Activated T-helper 9 cell treated with anti-CD3 and anti-CD28 coated beads, Interleukin-2, amount 50 U/mL, for 16 hours (primary cell): Measurements from ENCODE around the gene INPP1.

Experiments used
- DNase-seq: peaks from one replicate; pipeline ENCODE4 v3.0.0-alpha.2; 2020; ENCODE audit warnings: low read depth

Gene INPP1

DNA sequence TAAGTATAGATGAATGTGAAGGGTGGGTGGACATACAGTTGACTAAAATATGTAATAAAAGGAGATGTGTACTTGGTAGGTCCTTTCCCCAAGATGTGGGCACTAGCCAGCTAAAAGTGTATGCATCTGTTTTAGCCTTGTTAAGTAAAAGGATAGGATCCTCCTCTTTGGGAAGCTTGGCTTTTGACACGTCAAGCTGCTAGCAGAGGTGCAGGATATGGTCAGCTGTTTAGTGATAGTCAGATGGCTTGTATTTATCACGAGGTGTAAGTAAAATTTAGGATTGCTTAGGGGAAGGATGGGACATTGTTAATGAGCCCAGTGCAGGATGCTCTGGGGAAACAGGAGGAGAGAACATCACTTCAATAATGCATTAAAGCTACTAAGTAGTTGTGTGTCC, 66.2 kb downstream of the INPP1 start:
- no peak for DNase-seq

DNA sequence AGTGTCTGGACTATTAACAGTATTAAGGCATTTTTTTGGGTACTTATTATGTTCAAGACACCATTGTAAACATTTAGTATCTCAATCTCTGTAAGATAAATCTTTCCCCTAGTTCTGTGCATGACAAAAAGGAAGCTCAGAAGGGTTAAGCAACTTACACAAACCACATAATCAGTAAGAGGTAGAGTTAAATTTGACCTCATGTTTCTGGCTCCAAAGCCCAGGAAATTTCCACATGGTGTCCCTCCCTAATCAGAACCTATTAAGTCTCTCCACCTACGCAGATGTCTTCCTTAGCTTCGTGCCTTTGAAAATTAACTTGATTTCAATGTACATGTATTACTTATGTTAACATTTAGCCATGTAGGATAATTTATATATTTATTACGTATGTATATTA, 66.8 kb downstream of the INPP1 start:
- no peak for DNase-seq

DNA sequence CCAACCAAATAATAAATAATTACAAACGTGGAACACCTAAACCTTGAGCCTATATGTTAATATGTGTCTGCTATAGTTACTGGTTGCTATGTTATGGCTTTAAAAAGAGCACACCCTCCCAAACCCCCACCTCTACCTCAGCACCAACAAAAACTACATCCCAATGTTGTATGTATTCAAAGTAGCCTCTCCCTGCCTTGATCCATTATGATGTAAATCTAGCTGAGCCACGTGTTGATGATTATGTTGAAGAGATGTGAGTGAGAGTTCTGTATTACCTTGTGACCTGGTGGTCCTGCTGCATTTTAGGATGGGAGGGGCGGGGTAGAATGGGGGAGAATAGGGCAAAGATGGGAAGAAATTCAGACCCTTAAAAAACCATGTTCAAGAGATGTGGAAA, 69.6 kb downstream of the INPP1 start:
- DNase-seq, result no peak

DNA sequence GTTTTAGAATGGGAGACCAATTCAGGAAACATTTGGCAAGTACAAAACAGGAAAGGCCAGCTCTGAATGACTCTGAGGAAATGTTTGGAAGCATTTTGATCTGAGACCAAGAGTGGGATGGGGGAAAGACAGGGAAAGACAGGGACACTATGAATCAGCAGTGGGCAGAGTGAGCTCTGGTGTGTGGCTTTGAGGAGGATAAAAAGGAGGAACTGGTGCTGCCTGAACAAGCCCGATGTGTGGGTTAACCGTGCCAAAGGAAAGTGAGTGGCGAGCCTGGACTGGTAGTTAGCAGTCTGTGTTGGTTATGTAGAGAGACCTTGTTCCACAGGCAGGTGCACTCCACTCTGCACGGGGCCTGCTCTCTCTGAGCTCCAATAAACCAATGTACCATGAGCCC, 70.0 kb downstream of the INPP1 start:
- DNase-seq, result no peak

DNA sequence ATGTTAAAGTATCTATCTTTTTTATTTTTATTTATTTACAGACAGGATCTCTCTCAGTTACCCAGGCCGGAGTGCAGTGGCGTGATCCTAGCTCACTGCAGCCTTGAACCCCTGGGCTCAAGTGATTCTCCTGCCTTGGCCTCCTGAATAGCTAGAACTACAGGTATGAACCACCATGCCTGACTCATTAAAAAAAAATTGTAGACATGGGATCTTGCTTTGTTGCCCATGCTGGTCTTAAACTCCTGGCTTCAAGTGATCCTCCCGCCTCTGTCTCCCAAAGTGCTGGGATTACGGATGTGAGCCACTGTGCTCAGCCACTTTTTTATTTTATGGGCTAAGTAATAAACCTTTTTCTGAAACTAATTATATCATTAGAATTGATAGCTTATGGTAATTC, 71.9 kb downstream of the INPP1 start:
- no peak for DNase-seq

DNA sequence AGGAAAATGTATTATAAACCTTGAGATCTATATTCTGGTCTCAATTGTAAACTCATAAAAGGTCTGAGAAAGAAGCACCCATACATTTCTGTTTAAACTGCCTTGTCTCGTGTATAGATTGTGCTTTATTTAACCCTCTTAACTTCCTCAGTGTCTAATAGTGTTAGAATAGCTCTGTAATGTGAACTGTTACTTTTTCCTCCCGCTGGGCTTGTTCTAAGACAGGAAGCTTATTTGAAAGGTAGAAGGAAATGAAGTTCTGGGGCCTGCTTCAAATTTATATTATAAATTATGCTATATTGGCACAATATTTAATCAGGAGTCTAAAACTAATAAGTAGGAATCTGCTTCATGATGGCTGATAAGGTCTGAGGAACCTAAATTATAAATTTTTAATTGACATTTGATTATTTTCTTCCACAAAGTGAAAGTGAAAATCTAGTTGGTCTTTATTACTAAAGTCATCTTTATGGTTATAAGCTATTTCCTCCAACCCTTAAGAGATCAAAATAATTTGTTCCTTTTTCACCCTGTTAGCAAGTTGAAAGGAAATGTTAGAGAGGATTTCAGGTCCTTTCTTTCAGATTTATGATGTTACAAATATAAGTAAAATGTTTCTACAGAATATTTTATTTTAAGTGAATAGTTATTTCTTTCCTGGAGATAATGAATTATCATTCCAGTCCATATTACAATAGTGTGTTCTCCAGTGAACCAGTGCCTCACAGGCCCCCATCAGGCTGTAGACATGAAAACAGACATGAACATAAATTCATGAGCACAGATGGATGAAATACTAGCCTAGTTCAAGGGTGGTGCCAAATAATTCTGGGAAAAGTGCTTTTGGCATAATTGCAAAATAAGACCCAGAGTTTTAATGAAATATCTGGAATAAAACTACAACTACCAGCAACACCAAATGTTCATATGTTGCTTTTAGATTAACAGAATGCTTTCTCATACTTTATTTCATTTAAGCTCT, 72.7 kb downstream of the INPP1 start:
- no peak for DNase-seq

DNA sequence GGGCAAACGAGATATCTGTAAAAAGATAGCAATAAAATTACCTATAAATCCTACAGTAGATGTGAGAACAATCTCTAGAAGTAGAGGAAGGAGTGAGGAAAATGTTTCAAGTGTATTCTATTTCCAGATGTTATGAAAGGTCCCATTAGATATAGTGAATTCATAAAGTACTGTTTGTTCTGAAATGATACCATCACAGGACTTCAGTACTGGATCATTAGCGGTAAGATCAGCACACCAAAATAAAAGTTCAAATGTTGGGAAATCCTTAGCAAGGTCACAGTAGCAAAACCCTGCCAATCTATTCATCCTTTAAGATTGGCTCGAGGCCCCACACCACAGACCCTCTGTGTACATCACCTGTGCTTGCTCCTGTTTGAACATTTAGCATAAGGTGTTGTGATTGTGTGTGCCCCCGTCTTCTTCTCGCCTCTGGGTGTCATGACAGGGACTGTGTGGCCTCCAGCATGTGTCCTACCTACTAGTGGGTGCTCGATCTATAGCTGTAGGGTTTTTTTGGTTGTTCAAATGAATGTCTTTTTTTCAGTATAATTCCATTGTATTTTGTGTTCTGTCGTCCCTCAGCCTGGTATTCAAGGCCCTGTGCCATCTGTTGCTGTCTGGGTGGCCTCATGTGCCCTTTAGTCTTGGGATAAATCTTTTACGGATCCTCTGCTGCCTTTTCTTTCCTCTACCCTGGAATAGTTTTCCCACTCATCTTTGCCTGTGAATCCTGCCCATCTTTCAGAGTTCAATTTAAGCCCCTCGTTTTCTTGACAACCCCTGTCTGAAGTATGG, 73.9 kb downstream of the INPP1 start:
- no peak for DNase-seq

DNA sequence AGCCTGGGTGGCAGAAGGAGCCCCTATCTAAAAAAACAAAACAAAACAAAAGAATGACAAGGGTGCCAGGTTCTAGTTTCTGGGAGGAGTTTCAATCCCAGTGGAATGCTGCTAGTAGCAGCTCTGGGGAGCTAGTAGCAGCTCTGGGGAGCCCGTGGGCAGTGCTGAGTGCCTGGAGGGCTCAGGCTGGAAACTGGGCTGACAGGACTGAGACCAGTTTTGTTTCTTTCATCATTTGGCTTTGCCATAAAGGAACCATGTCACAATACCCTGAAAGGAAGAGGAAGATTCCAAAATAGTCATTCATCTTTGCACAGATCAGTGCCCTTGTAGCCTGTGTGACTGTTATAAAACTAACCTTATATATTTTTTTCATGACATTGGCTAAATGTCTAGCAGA, 75.3 kb downstream of the INPP1 start:
- DNase-seq, result no peak

DNA sequence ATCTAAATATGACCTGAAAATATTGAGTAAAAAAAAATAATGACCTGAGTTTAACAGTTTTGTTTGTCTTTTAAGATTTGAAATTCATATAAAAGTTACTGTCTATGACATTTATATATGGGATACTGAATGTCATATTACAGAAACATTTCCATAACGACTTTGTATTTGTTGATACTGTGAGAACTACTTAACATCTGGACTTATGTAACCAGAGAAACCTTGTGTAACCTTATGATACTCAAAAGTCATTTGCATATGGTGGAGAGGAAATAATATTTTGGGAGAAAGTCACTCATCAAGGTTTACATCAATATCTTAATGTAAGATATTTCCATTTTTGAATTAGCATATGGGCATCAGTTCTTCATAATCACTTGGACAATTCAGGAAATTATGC, 77.4 kb downstream of the INPP1 start:
- DNase-seq, result no peak
